OCI-LY7 (cell line): Measurements from ENCODE around the gene RPH3AL. TPM values are rescaled to one million over a fixed set of nuclear protein-coding genes. Genes with fewer than 3 reads are reported as not detected.
"Not testable (repeated sequence)": the region's sequence is repeated elsewhere in the genome, so short reads cannot be mapped to it uniquely, and the experiment has no call there.

Experiments
- BruUV-seq: library from RNA; stranded (reverse); fragments of 400-500 nt; replicated peaks from 2 replicates; lab custom pipeline; 2021; lab: Mats Ljungman, UMichigan
- CTCF ChIA-PET: fragments of 300-600 bp; sonication (Branson Sonifier 250); formaldehyde crosslinking; loops from one replicate; lab custom pipeline; 2022; ENCODE audit warnings: antibody characterized with exemption; ENCODE audit not compliant: unreplicated experiment; lab: Charles Lee
- POLR2A ChIA-PET: fragments of 300-600 bp; sonication (Branson Sonifier 250); formaldehyde crosslinking; loops from one replicate; lab custom pipeline; 2022; ENCODE audit warnings: antibody characterized with exemption; lab: Charles Lee
- DNase-seq: peaks from one replicate; pipeline ENCODE4 v3.0.0-alpha.2; 2015; ENCODE audit warnings: low spot score
- H2AFZ ChIP-seq: fragments of 200-600 bp; sonication (generic), shearing (Covaris generic); 2 replicates; pipeline ENCODE4 v1.6.1; 2014; ENCODE audit warnings: mild to moderate bottlenecking, antibody characterized with exemption, low read length, moderate library complexity
- H3K27ac ChIP-seq: fragments of 200-600 bp; sonication (generic); 2 replicates; pipeline ENCODE4 v1.5.1; 2014; ENCODE audit warnings: mixed run types, low read depth, mild to moderate bottlenecking, moderate library complexity, low read length, inconsistent platforms; ENCODE audit not compliant: poor library complexity, severe bottlenecking
- H3K36me3 ChIP-seq: fragments of 200-600 bp; sonication (generic); 2 replicates; pipeline ENCODE4 v1.6.1; 2014; ENCODE audit warnings: mild to moderate bottlenecking, antibody characterized with exemption, low read length, moderate library complexity, mixed read lengths; ENCODE audit not compliant: insufficient read depth
- H3K4me1 ChIP-seq: fragments of 200-600 bp; sonication (generic); 2 replicates; pipeline ENCODE4 v1.5.1; 2014; ENCODE audit warnings: mild to moderate bottlenecking, low read length; ENCODE audit not compliant: insufficient read depth, poor library complexity, severe bottlenecking
- H3K4me2 ChIP-seq: fragments of 200-600 bp; sonication (generic); 2 replicates; pipeline ENCODE4 v1.6.1; 2014; ENCODE audit warnings: mild to moderate bottlenecking, low read length
- H3K4me3 ChIP-seq: fragments of 200-600 bp; sonication (generic); 2 replicates; pipeline ENCODE4 v1.5.1; 2014; ENCODE audit warnings: mild to moderate bottlenecking, low read depth, low read length; ENCODE audit not compliant: poor library complexity, severe bottlenecking
- H3K79me2 ChIP-seq: fragments of 200-600 bp; sonication (generic); 2 replicates; pipeline ENCODE4 v1.6.1; 2016; ENCODE audit warnings: low read depth, mild to moderate bottlenecking, low read length, moderate library complexity, mixed read lengths; ENCODE audit not compliant: insufficient read depth
- H3K9me2 ChIP-seq: fragments of 200-600 bp; sonication (generic); 2 replicates; pipeline ENCODE4 v1.6.1; 2016; ENCODE audit warnings: mild to moderate bottlenecking, low read length, mixed read lengths; ENCODE audit not compliant: insufficient read depth
- H3K9me3 ChIP-seq: fragments of 200-600 bp; sonication (generic); 2 replicates; pipeline ENCODE4 v1.6.1; 2014; ENCODE audit warnings: mild to moderate bottlenecking, mixed run types, low read length, mixed read lengths
- H4K20me1 ChIP-seq: fragments of 200-600 bp; sonication (generic); 2 replicates; pipeline ENCODE4 v1.6.1; 2014; ENCODE audit warnings: mild to moderate bottlenecking, antibody characterized with exemption, low read length, moderate library complexity, mixed read lengths; ENCODE audit not compliant: insufficient read depth
- CTCF ChIP-seq: fragments of 200-600 bp; sonication (generic); conservative IDR thresholded peaks from 2 replicates; pipeline ENCODE4 v1.5.1; 2014; ENCODE audit warnings: mild to moderate bottlenecking, antibody characterized with exemption, low read length, moderate library complexity, mixed read lengths
- EZH2phosphoT487 ChIP-seq: fragments of 200-600 bp; sonication (generic); IDR thresholded peaks from 2 replicates; pipeline ENCODE4 v1.6.1; 2018; ENCODE audit warnings: low read depth, borderline replicate concordance, mild to moderate bottlenecking, mixed run types, antibody characterized with exemption, low read length, moderate library complexity, mixed read lengths
- intact Hi-C: fragments of 100-400 bp; cut with micrococcal nuclease; formaldehyde crosslinking; loops from one replicate; pipeline ENCODE4 v1.10.0; 2022; ENCODE audit not compliant: unreplicated experiment
- total RNA-seq, 2 experiments: library from RNA; depleted of rRNA in 1 of 2; stranded (reverse); fragments of >200 nt in 1 of 2; shearing (Covaris generic) in 1 of 2; gene quantifications; 2 replicates each; pipeline ENCODE4 v1.2.3, GENCODE V29; 2014 to 2022

The RPH3AL gene
- total RNA-seq, 2 experiments from 2014 or later, result 1.0 to 2.2 TPM

GRCh38 chr17:208429-208828, 144.2 kb downstream of the RPH3AL start:
- H3K27ac ChIP-seq, result no peak overlapping the region
- no peaks in the 10 kb centered on the region for H3K36me3 ChIP-seq
- CTCF ChIA-PET, result no interaction called here
- no peaks in the 10 kb centered on the region for H3K9me2 ChIP-seq
- no peaks in the 10 kb centered on the region for H3K79me2 ChIP-seq
- DNase-seq, result no peak
- no peak overlapping the region for H3K4me2 ChIP-seq
- H4K20me1 ChIP-seq, result no peaks in the 10 kb centered on the region
- no peak overlapping the region for H2AFZ ChIP-seq
- TF ChIP-seq EZH2phosphoT487 (no peak), CTCF (no peak)
- POLR2A ChIA-PET, result no interaction called here
- intact Hi-C loops, result no loop called here
- no peak overlapping the region for H3K4me3 ChIP-seq
- BruUV-seq, result no TSS peak
- H3K9me3 ChIP-seq, result no peaks in the 10 kb centered on the region
- H3K4me1 ChIP-seq, result no peaks in the 10 kb centered on the region

GRCh38 chr17:207775-208174, 144.8 kb downstream of the RPH3AL start:
- intact Hi-C loops, result no loop called here
- H3K4me2 ChIP-seq, result no peak overlapping the region
- no peaks in the 10 kb centered on the region for H3K4me1 ChIP-seq
- TF ChIP-seq EZH2phosphoT487, result no peak
- no peak for TF ChIP-seq CTCF
- POLR2A ChIA-PET, result no interaction called here
- CTCF ChIA-PET, result no interaction called here
- H3K9me2 ChIP-seq, result no peaks in the 10 kb centered on the region
- DNase-seq, result no peak
- H3K36me3 ChIP-seq, result no peaks in the 10 kb centered on the region
- BruUV-seq, result no TSS peak
- no peaks in the 10 kb centered on the region for H3K79me2 ChIP-seq
- no peak overlapping the region for H3K4me3 ChIP-seq
- H3K9me3 ChIP-seq, result no peaks in the 10 kb centered on the region
- H3K27ac ChIP-seq, result no peak overlapping the region
- H4K20me1 ChIP-seq, result no peaks in the 10 kb centered on the region
- H2AFZ ChIP-seq, result no peak overlapping the region

GRCh38 chr17:206941-207560, 145.6 kb downstream of the RPH3AL start:
- no peaks in the 10 kb centered on the region for H3K36me3 ChIP-seq
- intact Hi-C loops, result no loop called here
- H3K4me2 ChIP-seq, result no peak overlapping the region
- no peaks in the 10 kb centered on the region for H3K9me3 ChIP-seq
- no peak overlapping the region for H3K4me3 ChIP-seq
- TF ChIP-seq CTCF (no peak), EZH2phosphoT487 (no peak)
- no peaks in the 10 kb centered on the region for H3K79me2 ChIP-seq
- POLR2A ChIA-PET, result no interaction called here
- no peak overlapping the region for H2AFZ ChIP-seq
- H4K20me1 ChIP-seq, result no peaks in the 10 kb centered on the region
- H3K27ac ChIP-seq, result no peak overlapping the region
- no peaks in the 10 kb centered on the region for H3K4me1 ChIP-seq
- DNase-seq, result no peak
- CTCF ChIA-PET, result no interaction called here
- H3K9me2 ChIP-seq, result no peaks in the 10 kb centered on the region
- BruUV-seq, result no TSS peak

GRCh38 chr17:206484-206883, 146.1 kb downstream of the RPH3AL start:
- intact Hi-C loops, CTCF ChIA-PET, DNase-seq, H3K4me1 ChIP-seq, POLR2A ChIA-PET, H3K36me3 ChIP-seq, H3K4me3 ChIP-seq, BruUV-seq, H3K9me3 ChIP-seq, H3K27ac ChIP-seq, H3K9me2 ChIP-seq, H2AFZ ChIP-seq, H3K4me2 ChIP-seq, H3K79me2 ChIP-seq, H4K20me1 ChIP-seq: not testable (repeated sequence)
